Neutrophil (primary cell): Measurements from ENCODE around the gene CHRNA9.
A peak's percentile ranks its signal among the peaks of the same experiment; 100 is the strongest.

Experiments
- H3K27ac ChIP-seq: fragments of 200-600 bp; sonication (generic); 2 replicates; pipeline ENCODE4 v1.5.1; 2016; ENCODE audit warnings: mild to moderate bottlenecking, moderate library complexity
- H3K27me3 ChIP-seq: fragments of 200-600 bp; sonication (generic); 2 replicates; pipeline ENCODE4 v1.6.0; 2016; ENCODE audit warnings: mild to moderate bottlenecking
- H3K36me3 ChIP-seq: fragments of 200-600 bp; sonication (generic); 2 replicates; pipeline ENCODE4 v1.5.1; 2017
- H3K4me1 ChIP-seq, 2 experiments: fragments of 200-600 bp in 1 of 2; sonication (generic) in 1 of 2; 1 replicate in 1 of 2; 2 replicates in 1 of 2; pipeline versions ENCODE4 v1.5.1 to v1.6.1; 2013 to 2016; ENCODE audit warnings: low read depth in 1 of 2, low read length in 1 of 2, mild to moderate bottlenecking in 1 of 2, moderate library complexity in 1 of 2; ENCODE audit not compliant: control insufficient read depth in 1 of 2, insufficient read depth in 1 of 2
- H3K4me3 ChIP-seq, 2 experiments: fragments of 200-600 bp in 1 of 2; sonication (generic) in 1 of 2; 1 replicate in 1 of 2; 2 replicates in 1 of 2; pipeline ENCODE4 v1.5.1; 2013 to 2016; ENCODE audit warnings: low read depth in 1 of 2, low read length in 1 of 2, mild to moderate bottlenecking in 1 of 2, moderate library complexity in 1 of 2
- H3K9me3 ChIP-seq: fragments of 200-600 bp; sonication (generic); 2 replicates; pipeline ENCODE4 v1.5.1; 2016
- CTCF ChIP-seq: fragments of 200-600 bp; sonication (generic); IDR thresholded peaks from 2 replicates; pipeline ENCODE4 v1.5.1; 2016; ENCODE audit warnings: antibody characterized with exemption

Gene CHRNA9

GRCh38 chr4:40300371-40301162, 34.6 kb upstream of the CHRNA9 start:
- Histone ChIP-seq H3K4me1 (peaks cover 9 to 12% of the 10 kb centered on the region in 2 experiments), H3K27ac (no peak overlapping the region), H3K36me3 (no peaks in the 10 kb centered on the region), H3K27me3 (no peaks in the 10 kb centered on the region), H3K4me3 (no peak overlapping the region), H3K9me3 (no peaks in the 10 kb centered on the region)
- TF ChIP-seq CTCF: no peak

- TF ChIP-seq CTCF: no peak
- Histone ChIP-seq H3K4me3 (no peak overlapping the region), H3K4me1 (peaks cover 16% of the 10 kb centered on the region in 2 experiments), H3K9me3 (no peaks in the 10 kb centered on the region), H3K27ac (no peak overlapping the region), H3K27me3 (no peaks in the 10 kb centered on the region), H3K36me3 (no peaks in the 10 kb centered on the region)
These were observed 33.5 kb upstream of the CHRNA9 start for GRCh38 chr4:40301603-40302002.

- no peak for TF ChIP-seq CTCF
- no peak overlapping the region for H3K27ac ChIP-seq
- no peaks in the 10 kb centered on the region for H3K27me3 ChIP-seq
- no peaks in the 10 kb centered on the region for H3K9me3 ChIP-seq
- H3K4me1 ChIP-seq: peaks cover 23 to 29% of the 10 kb centered on the region in 2 experiments
- H3K36me3 ChIP-seq: no peaks in the 10 kb centered on the region
- H3K4me3 ChIP-seq: no peak overlapping the region
These were observed 31.4 kb upstream of the CHRNA9 start for GRCh38 chr4:40303751-40304150.

GRCh38 chr4:40305328-40306170, 29.6 kb upstream of the CHRNA9 start:
- no peak for TF ChIP-seq CTCF
- no peaks in the 10 kb centered on the region for H3K27me3 ChIP-seq
- H3K27ac ChIP-seq: peak overlapping the region; percentile 74
- H3K4me3 ChIP-seq: no peak overlapping the region
- H3K36me3 ChIP-seq: no peaks in the 10 kb centered on the region
- H3K9me3 ChIP-seq: no peaks in the 10 kb centered on the region
- peaks cover 31 to 34% of the 10 kb centered on the region in 2 experiments for H3K4me1 ChIP-seq

- Histone ChIP-seq H3K27ac (peak overlapping the region; percentile 74), H3K4me3 (no peak overlapping the region), H3K4me1 (peaks cover 31 to 34% of the 10 kb centered on the region in 2 experiments), H3K36me3 (no peaks in the 10 kb centered on the region), H3K9me3 (no peaks in the 10 kb centered on the region), H3K27me3 (no peaks in the 10 kb centered on the region)
- no peak for TF ChIP-seq CTCF
These were observed 28.9 kb upstream of the CHRNA9 start for GRCh38 chr4:40306226-40306625.
